Activated T-cell treated with anti-CD3 and anti-CD28 coated beads, Interleukin-2, amount 50 U/mL, for 1 hour (primary cell): ENCODE data around the gene AGFG2.
"Not testable (repeated sequence)": the region's sequence is repeated elsewhere in the genome, so short reads cannot be mapped to it uniquely, and the experiment has no call there.

Source experiments
- DNase-seq: peaks from one replicate; pipeline ENCODE4 v3.0.0-alpha.2; 2020

Gene AGFG2

DNA sequence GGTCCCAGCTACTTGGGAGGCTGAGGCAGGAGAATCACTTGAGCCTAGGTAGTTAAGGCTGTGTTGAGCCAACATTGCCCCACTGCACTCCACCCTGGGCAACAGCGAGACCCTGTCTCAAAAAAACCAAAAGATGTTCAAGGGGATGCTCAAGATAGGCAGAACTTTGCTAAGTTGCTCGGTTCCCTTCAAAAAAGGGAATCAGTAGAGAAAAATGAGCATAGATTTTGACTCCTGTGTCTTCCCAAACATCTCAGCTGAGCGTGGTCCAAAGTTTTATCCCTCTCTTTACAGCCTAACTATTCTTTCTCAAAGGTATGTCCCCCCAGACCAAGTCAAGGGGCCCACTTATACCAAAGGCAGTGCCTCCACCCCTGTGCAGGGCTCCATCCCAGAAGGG, 14.0 kb downstream of the AGFG2 start:
- DNase-seq: no peak

DNA sequence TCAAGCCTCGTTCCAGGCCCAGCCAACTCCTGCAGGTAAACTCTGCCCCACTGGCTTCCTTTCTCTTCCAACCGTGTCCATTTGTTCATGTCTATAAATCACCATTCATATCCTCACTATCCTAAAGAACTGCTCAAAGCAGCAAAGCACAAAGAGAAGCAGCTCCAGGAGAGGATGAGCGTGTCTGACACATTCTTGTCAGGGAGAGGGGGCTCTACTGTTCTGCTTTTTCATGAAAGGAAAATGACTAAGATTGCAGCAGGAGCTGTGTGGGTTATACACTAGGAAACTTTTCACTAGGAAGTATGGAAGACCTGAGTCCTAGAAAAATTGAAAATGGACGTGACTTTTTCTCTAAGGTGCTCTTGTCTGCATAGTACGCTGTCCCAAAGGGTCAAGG, 16.7 kb downstream of the AGFG2 start:
- no peak for DNase-seq

DNA sequence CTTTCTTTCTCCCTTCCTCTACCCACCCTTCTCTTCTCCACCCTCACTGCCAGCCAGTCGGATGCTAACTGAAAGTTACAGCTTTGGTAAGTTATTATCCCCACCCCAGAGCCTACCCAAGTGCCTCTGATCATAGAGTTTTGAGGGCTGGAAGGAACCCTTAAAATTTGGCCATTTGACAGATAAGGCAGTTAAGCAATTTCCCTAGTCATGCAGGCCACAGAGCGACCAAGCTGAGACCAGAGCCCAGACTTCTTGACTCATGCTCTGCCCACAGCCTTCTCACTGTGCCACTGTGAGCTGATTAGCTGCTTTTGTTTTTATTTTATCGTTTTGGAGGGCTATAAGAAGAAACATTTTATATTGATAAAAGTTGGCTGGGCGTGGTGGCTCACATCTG, 17.5 kb downstream of the AGFG2 start:
- no peak for DNase-seq

DNA sequence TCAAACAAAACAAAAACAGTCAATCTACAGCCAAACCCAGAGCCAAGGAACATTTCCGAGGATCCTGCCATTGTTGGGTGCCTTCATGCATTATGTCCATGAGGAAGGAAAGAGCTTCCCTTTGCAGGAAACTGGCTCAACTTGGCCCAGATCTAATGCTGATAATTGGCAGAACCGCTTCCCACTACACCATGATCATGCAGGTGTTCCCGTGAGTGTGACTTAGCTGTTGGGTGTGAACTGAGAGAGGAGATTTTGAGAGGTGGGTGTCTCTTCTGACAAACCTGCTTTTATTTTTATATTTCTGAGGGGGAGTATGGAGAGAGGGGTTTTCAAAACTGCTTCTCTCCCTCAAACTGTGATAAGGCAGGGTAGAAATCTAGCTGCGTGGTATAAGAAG, 20.1 kb downstream of the AGFG2 start:
- no peak for DNase-seq

DNA sequence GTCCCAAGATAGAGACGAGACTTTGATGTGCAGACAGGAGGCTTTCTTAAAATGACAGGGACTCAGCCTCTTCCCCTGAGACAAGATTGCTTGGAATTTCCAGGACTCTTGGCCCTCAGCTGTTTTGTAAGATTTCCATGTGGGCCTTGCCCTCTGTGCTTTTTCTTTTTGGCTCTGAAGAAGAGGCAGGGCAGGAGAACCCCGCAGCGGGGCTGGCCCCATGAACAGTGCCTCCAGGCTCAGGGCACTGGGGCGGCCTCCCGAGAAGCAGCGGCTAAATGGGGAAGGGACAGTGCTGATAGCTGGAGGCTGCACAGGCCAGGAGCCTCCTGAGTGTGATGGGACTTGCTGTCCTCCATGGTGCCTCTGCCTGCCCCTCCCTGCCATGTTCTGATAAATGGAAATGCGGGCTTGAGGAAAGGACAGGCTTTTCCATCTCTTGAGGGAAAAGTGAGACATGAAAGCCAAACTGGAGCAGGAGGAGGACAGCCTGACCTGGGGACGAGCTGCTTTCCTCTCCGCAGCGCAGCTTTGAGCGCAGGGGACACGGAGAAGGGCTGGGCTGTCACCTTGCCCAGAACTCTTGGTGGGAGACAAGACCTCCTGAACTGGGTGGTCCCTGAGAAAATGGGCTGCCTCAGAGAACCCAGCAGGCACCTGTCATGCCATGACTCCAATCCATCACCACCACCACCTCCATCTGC, 22.6 kb downstream of the AGFG2 start:
- DNase-seq: no peak

DNA sequence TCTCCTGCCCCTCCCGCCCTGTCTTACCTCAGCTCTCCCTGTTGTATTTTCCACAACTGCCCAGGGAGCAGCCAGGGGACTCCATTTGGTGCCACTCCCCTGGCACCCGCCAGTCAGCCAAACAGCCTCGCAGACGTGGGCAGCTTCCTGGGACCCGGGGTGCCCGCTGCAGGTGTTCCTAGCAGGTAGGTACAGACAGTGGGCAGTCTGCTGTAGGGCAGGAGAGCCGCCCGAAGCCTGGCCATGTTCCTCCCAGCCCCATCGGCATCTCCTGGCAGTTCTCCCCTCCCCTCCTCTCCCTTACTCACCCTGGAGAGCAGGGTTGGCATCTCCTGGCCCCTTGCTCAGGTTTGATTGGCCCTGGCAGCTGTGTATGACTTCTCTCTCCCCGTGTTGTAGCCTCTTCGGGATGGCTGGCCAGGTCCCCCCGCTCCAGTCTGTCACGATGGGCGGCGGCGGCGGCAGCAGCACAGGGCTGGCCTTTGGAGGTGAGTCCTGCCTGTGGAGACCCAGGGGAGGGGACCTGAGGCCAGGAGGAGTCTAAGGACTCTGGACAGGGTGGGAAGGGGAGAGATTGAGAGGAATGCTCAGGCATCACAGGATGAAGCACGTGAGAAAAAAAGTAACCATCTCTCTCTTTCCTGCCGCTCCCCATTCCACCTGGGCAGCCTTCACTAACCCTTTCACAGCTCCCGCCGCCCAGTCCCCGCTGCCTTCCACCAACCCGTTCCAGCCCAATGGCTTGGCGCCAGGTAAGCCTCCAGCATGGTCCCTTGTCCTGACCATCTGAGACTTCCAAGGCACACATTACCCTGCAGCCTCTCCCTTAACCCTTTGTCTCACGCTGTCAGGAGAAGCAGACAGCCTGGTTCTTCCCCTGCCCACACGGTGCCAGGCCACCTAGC, 23.4 kb downstream of the AGFG2 start:
- no peak for DNase-seq

DNA sequence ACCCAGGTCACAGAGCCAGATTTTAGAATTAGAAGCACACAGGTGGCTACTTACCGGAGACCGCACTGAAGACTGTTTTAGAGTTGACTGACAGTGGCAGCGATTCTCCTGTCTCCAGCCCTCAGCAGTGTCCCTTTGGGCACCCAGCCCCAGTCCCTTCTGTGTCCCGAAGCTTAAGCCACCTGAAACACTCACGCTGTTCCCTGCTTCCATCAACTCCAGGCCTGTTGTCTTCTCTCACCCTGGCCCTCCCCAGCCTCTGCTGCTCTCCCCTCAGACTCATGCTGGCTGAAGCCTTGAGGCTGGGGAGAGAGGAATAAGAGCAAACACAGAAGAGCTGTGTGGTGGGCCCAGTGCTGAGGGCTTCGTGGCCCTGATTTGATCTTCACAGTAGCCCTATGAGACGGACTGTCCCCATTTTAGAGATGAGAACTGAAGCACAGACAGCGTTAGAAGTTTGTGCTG, 24.1 kb downstream of the AGFG2 start:
- no peak for DNase-seq

DNA sequence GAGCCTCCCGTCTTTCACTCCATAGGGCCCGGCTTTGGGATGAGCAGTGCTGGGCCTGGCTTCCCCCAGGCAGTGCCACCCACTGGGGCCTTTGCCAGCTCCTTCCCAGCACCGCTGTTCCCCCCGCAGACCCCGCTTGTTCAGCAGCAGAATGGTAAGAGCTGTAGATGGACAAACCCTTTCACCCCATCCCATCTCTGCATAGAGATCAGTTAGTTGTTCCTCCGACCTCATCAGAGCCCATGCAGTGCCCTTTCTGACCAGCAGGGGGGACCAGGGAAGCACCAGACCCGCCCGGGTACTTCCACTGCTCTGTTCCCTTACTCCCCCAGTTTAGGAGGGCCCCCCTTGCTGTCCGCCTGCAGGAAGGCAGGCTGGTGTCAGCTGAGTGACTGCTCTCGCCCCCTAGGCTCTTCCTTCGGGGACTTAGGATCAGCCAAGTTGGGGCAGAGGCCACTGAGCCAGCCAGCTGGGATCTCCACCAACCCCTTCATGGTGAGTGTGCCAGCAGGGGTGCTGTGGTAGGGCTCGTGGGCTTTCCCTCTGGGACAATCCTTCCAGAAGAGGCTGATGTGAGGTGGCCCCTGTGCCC, 24.9 kb downstream of the AGFG2 start:
- DNase-seq: peak; percentile 87

DNA sequence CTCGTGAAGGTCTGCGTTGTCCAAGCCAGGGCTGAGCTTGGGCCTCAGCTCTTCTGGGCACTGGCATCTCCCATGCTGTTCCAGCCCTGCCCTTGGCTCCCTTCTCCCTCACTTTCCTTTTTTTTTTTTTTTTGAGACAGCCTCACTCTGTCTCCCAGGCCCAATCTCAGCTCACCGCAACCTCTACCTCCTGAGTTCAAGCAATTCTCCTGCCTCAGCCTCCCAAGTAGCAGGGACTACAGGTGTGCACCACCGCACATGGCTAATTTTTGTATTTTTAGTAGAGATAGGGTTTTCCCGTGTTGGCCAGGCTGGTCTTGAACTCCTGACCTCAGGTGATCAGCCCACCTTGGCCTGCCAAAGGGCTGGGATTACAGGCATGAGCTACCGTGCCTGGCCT, 25.4 kb downstream of the AGFG2 start:
- not testable (repeated sequence) for DNase-seq

DNA sequence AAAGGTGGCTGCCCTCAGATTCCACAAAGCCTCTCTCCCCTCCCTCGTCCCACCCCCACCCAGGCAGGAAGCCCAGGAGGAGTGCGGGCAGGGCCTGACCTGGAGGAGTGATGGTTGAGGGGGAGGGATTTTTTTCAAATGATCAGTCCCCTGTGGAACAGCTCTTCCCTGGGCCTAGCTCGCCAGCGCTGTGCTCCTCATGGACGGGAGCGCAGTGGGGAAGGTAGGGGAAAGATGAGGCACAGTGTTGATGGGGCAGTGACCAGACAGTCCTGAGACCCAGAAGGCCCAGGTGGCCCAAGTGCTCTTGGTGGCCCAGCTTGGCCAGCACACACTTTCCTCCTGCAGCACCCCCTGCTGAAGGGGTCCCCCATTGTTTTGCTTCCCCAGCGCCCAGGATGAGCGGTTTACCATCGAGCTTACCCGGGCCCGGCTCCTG, 26.1 kb downstream of the AGFG2 start:
- no peak for DNase-seq

DNA sequence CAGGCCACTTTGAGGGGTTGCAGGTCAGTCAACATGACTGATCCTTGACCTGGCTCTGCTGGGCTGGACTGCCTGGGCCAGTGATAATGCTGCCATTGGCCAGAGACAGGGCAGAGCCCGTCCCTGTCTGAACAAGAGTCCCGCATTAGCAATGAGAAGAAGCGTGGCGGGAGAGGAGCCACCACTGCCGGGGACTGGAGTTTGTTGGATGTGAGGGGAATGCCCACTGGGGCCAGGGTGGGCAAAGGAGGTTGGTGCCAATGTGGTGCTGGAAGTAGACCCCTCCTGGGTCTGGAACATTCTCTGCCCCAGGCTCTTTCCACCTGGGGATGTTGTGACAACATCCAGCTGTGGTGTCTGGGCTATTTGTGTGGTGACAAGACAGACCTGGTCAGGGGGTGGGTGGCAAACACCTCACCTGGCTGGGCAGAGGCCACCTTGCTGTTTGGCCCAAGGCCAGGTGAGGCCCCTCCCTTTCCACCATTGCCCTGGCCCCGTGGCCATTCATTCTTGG, 27.1 kb downstream of the AGFG2 start:
- DNase-seq: no peak

DNA sequence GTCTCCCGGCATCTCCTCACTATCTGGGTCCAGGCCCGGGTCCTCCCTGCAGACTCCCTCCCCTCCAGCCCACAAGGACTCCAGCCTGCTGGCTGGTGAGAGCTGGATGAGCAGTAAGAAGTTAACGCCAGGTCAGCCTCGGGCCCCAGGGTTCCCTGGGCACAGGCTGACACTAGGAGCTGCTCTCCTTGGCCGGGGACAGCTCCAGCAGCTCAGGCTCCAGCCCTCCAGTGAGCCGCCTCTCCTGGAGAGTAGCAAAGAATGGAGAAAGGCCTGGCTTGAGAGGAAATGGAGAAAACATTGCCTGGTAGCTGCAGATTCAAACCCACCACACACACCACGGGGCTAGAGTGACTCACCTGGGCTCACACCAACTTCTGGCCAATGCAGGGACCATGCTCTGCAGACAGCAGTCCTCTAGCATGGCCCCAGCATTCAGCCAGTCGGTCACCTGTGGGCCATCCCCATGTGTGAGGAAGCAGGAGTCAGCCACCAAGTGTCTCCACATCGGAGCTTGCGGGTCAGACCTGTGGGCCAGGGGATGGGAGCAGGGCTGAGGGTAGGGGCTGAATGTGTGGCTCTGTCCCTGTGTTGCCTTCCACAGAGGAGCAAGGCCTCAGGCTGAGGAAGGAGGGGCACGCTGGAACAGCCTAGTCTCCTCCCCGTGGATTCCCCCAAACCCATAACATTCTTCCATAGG, 28.2 kb downstream of the AGFG2 start:
- DNase-seq: no peak

DNA sequence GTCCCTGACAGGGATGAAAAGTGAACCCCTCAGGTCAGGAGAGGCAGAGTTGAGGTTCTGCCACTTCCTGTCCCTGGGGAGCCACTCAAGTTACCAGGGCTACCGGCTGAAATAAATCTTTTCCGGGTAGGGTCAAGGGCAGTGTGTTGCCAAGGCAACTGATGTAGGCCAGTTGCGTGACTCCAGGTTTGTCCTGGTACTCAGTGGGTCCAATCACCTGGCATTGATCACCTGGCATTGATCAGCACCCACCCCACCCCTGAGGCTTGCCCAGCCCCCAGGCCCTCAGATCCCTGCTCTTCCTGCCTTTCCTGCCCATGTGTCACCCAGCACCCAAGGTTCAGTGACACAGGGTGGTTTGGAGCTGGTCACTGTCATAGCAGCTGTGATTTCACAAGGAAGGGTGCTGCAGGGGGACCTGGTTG, 28.8 kb downstream of the AGFG2 start:
- DNase-seq: no peak

DNA sequence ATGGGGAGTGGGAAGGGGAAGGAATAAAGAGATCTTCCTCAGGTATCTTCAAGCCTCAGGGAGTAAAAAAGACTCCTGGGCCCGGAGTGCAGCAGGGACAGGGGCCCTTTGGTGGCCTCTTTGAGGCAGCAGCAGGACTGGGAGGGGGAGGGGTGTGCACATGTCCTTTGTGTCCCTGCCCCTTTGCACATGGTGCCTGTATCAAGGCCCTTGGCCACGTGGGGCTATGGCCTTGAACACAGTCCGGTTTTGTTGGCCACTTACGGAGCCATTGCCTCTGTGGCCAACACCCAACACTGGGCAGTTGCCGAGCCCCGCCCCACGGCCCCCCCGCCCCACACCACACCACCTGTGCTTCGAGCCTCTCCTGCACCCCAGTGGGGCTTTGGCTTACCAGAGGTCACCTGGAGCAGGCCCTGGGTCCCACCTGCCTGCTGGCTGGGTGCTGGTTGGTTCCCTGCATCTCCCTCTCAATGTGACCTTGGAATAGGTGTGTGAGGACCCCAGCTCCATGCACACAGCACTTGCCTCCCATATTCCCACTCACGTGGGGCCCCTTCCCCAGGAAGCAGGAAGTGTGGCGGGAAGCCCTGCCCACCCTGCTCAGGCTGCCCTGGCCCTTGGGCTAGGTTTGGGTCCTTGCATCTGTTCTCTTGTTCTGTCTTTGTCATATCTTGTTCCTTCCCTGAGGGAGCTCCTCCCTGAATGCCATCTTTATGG, 29.3 kb downstream of the AGFG2 start:
- no peak for DNase-seq

DNA sequence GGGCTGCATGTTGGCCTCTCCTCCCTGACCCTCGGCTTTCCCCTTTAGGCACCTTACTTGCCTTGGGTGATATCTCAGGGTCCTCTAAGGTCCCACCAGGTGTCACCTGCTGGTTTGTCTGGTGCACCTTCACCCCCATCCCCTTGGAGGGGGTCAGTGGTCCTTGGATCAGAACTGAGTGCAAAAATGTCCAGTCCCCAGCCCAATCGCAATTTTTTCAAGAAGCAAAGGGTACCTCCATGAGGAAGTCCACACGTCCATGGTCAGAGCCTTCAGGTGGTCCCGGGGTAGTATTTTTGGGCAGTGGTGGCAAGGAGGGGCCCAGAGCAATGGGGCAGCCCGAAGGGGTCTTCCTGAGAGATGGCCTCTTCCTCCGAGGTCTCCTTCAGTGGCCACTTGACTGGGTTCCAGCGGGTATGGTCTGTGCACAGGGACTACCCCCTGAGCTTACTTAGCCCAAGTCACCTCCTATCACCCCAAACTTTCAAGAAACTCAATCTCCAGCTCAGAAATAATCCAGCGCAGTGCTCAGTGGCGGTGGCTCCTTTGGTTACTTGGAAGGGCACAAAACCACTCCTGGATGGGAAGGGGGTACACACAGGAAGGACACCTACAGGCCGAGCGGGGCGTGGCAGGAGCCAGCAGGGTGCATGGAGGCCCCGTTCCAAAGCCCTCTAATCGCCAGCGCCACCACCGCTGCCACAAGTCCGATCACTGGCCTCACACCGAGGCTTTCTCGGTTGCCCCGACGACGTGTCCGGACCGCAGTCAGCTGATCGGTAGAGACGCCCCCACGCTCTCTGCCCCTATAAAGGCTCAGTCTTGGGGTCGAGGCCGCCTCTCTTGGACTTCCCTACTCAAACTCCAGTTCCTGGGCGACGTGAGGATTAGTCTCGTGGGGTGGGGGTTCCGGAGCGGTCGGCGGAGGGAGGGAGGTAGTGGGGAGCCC, 30.2 kb downstream of the AGFG2 start:
- peak; percentile 52 for DNase-seq

DNA sequence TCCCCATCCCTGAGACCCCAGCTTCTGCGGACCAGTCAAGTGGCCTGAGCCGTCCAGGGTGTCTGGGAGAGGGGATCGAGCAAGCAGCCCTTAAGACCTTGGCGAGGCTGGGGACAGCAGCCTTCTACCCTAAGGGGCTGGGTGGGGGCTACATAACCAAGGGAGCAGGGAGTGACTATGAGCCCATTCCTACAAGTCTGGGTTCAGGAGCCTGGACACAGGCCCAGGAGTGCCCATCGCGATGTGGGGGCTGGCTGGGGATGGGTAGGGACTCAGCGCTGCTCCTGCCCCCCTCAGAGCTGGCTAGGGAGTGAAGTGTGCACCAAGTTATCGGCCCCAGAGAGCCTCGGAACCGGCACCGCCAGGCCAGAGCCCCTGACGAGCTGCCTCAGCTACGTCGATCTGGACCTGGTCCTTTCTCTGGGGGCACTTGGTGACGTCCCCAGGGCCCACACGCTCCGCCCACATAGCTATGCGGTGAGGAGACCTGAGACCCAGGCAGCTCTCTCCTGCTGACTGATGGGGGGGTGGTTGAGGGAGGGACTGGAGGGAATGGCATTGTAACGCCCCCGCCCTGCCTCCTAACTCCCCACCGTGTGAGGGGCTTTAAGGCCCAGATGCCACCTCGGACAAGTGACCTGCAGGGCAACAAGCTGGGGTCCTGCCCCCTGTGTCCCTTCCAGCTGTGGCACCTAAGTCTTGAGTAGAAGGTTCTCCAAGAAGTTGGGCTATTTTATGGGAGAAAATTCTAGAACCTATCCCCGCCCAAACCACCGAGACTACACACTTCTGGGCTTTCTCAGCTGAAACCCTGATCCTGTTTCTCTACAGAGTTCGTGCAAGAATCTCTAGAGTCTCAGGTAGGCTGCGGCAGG, 32.2 kb downstream of the AGFG2 start:
- no peak for DNase-seq

DNA sequence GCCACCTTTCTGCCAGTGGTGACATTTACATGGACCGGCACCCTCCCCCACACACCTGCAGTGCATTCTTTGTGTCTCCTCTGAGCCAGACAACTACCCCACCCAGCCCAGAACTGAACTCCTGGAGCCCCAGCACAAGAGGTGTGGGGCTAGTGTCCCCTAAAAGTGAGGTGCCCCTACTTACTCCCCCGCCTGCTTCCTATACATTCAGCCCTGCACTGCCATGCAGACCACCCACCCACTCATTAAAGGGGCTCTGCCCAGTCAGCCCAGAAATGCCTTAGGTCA, 32.8 kb downstream of the AGFG2 start:
- no peak for DNase-seq

DNA sequence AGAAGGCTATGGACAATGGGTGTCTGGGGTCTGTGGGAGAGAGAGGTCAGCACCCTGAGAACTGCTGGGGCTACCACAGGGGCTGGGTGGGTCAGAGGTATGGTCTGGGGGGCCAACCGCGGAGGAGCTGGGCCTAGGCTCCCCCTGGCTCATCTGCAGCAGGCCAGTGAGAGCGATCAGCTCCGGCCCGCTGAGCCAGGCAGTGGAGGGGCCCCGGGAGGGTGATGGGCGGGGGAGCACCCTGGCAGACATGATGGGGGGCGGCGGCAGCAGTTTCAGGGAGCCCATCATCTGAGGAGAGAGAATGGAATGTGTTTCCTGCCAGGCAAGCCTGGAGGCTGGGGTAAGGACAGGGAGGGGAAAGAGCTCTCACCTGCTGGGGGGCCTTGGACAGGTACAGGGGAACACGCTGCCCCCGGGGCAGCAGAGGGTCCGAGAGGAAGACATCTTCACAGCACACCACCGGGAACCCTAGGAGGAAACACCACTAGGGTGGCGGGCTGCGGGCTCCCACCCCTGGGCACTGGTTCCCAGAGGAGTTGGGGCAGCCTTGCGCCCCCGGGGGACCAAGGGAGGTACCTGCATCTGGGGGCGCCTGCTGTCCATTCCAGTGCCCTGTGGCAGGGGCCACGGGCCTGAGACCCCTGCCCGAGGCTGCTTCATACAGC, 33.4 kb downstream of the AGFG2 start:
- DNase-seq: no peak

DNA sequence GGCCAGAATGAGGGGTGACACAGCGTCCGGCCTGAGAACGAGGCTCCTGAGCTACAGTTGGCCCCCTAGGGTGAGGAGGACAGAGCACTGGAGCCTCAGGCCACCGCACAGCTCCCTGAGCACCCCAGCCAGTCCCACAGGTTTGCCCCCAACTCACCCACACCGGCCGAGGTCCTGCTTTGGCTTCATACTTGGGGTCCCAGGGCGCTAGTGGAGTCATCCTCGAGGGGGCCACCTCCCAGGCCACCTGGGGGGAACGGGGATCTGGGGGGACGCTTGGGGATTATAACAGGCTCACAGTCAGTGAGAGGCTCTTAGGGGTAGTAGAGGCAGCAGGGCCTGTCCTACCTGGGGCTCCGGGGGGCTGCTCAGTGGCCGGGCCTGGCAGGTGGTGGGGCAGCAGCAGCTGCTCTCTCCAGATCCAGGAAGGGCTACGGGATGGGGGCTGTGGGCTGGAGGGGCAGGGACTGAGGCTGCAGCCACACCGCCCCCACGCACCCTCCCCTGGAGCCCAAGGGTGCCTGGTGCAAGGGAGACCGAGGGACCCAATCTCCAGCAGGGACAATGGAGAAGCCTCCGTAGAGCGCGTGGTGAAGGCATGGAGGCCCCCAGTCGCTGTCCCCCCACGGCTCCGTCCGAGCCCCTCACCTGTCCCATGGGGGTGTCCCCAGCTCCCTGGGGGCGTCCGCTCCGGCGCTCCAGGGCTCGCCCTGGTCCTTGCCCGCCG, 34.1 kb downstream of the AGFG2 start:
- no peak for DNase-seq
